ENCODE data around the gene NEXN. TPM values are rescaled to one million over a fixed set of nuclear protein-coding genes. Genes with fewer than 3 reads are reported as not detected.

The NEXN gene
- total RNA-seq, 1 experiment from 2014 or later: 0.15 TPM

GRCh38 chr1:77958391-77958790 is 70.0 kb downstream of the NEXN start:
- CTCF ChIA-PET: no interaction called here
- Histone ChIP-seq H3K9ac (ENCODE audit: low read length) (no peak overlapping the region), H3K27me3 (ENCODE audit: insufficient read depth, low read length) (no peaks in the 10 kb centered on the region), H3K9me3 (ENCODE audit: control insufficient read depth in 1 of 2, insufficient read depth in 1 of 2, low read depth in 1 of 2, low read length in 2 of 2) (no peaks in the 10 kb centered on the region), H3K4me3 (replicated peaks in 1 of 2; ENCODE audit: low read depth in 1 of 2, low read length in 2 of 2) (no peak overlapping the region), H3K4me2 (ENCODE audit: low read length) (no peak overlapping the region), H3K4me1 (ENCODE audit: control insufficient read depth in 1 of 2, insufficient read depth in 2 of 2, low read length in 2 of 2) (no peaks in the 10 kb centered on the region), H4K20me1 (ENCODE audit: insufficient read depth) (peaks cover 49% of the 10 kb centered on the region; the same call in 1 of the 2 replicates), H2AFZ (ENCODE audit: low read depth, low read length, poor library complexity, severe bottlenecking) (no peak overlapping the region), H3K9me2 (ENCODE audit: insufficient read depth) (no peaks in the 10 kb centered on the region), H3K27ac (ENCODE audit: low read depth, low read length) (no peak overlapping the region), H3K79me2 (ENCODE audit: insufficient read depth, low read length) (peaks cover 98% of the 10 kb centered on the region), H3K36me3 (ENCODE audit: control insufficient read depth in 1 of 2, insufficient read depth in 2 of 2, low read length in 2 of 2) (peaks cover 89 to 92% of the 10 kb centered on the region in 2 experiments)
- RAD21 ChIA-PET (ENCODE audit: low non-redundant PET in 1 of 2, low total read pairs in 2 of 2, uncharacterized antibody in 2 of 2, unreplicated experiment in 2 of 2): no interaction called here
- DNase-seq (ENCODE audit: low read depth, low spot score): no peak
- POLR2A ChIA-PET: no interaction called here
- intact Hi-C loops (cut with micrococcal nuclease): no loop called here
- no peak for ATAC-seq
- BruUV-seq (replicated peaks): no TSS peak
- no peak for TF ChIP-seq YY1 (IDR thresholded peaks at IDR 0.05; ENCODE audit: extremely low read depth, insufficient replicate concordance, low read depth, low read length)

GRCh38 chr1:77958850-77959249 is 70.4 kb downstream of the NEXN start:
- ChIA-PET CTCF (no interaction called here), POLR2A (no interaction called here)
- BruUV-seq (replicated peaks): no TSS peak

More at GRCh38 chr1:77958850-77959249, 70.4 kb downstream of the NEXN start:
- peaks cover 100% of the 10 kb centered on the region for H3K79me2 ChIP-seq (ENCODE audit: insufficient read depth, low read length)
- no peak overlapping the region for H3K27ac ChIP-seq (ENCODE audit: low read depth, low read length)
- no peak overlapping the region for H2AFZ ChIP-seq (ENCODE audit: low read depth, low read length, poor library complexity, severe bottlenecking)
- no peak overlapping the region for H3K4me3 ChIP-seq (replicated peaks in 1 of 2; ENCODE audit: low read depth in 1 of 2, low read length in 2 of 2)
- no peaks in the 10 kb centered on the region for H3K9me2 ChIP-seq (ENCODE audit: insufficient read depth)
- no peaks in the 10 kb centered on the region for H3K4me1 ChIP-seq (ENCODE audit: control insufficient read depth in 1 of 2, insufficient read depth in 2 of 2, low read length in 2 of 2)
- peaks cover 90 to 91% of the 10 kb centered on the region in 2 experiments for H3K36me3 ChIP-seq (ENCODE audit: control insufficient read depth in 1 of 2, insufficient read depth in 2 of 2, low read length in 2 of 2)
- intact Hi-C loops (cut with micrococcal nuclease): no loop called here
- RAD21 ChIA-PET (ENCODE audit: low non-redundant PET in 1 of 2, low total read pairs in 2 of 2, uncharacterized antibody in 2 of 2, unreplicated experiment in 2 of 2): no interaction called here
- H3K27me3 ChIP-seq (ENCODE audit: insufficient read depth, low read length): no peaks in the 10 kb centered on the region
- ATAC-seq (no peak), DNase-seq (ENCODE audit: low read depth, low spot score) (no peak)
- H3K9ac ChIP-seq (ENCODE audit: low read length): no peak overlapping the region
- H3K9me3 ChIP-seq (ENCODE audit: control insufficient read depth in 1 of 2, insufficient read depth in 1 of 2, low read depth in 1 of 2, low read length in 2 of 2): no peaks in the 10 kb centered on the region
- peaks cover 49% of the 10 kb centered on the region; the same call in 1 of the 2 replicates for H4K20me1 ChIP-seq (ENCODE audit: insufficient read depth)
- H3K4me2 ChIP-seq (ENCODE audit: low read length): no peak overlapping the region
- TF ChIP-seq SRF (IDR thresholded peaks at IDR 0.05; ENCODE audit: low read depth) (no peak), EZH2 (IDR thresholded peaks at IDR 0.05) (no peak), ZNF274 (IDR thresholded peaks at IDR 0.05; ENCODE audit: low read depth, low read length) (no peak), RAD21 (IDR thresholded peaks at IDR 0.05; ENCODE audit: low read depth) (no peak), SP1 (IDR thresholded peaks at IDR 0.05; ENCODE audit: low read depth) (no peak)
